Effector memory CD4-positive, alpha-beta T cell (primary cell): ENCODE measurements around the gene ZNF587B.
"Not testable (repeated sequence)": the region's sequence is repeated elsewhere in the genome, so short reads cannot be mapped to it uniquely, and the experiment has no call there.

ENCODE experiments used
- DNase-seq, 3 donors: peaks; one replicate each; pipeline ENCODE4 v3.0.0-alpha.2; 2020
- H3K27ac ChIP-seq: 2 replicates; pipeline ENCODE4 v1.7.0; 2013; ENCODE audit warnings: mild to moderate bottlenecking, low read length, moderate library complexity; ENCODE audit not compliant: insufficient read depth, poor library complexity, severe bottlenecking
- H3K27me3 ChIP-seq: replicated peaks from 2 replicates; pipeline ENCODE4 v1.7.0; 2013; ENCODE audit warnings: mild to moderate bottlenecking, low read length; ENCODE audit not compliant: insufficient read depth, control insufficient read depth, poor library complexity, severe bottlenecking
- H3K36me3 ChIP-seq: 2 replicates; pipeline ENCODE4 v1.7.0; 2013; ENCODE audit warnings: mild to moderate bottlenecking, low read length, moderate library complexity; ENCODE audit not compliant: control insufficient read depth, insufficient read depth
- H3K4me1 ChIP-seq: 2 replicates; pipeline ENCODE4 v1.7.0; 2013; ENCODE audit warnings: low read length, mild to moderate bottlenecking; ENCODE audit not compliant: control insufficient read depth, insufficient read depth, poor library complexity, severe bottlenecking
- H3K4me3 ChIP-seq: 2 replicates; pipeline ENCODE4 v1.7.0; 2013; ENCODE audit warnings: low read length, low read depth, mild to moderate bottlenecking; ENCODE audit not compliant: insufficient read depth, poor library complexity, severe bottlenecking
- H3K9me3 ChIP-seq: 2 replicates; pipeline ENCODE4 v1.7.0; 2013; ENCODE audit warnings: mild to moderate bottlenecking, low read length, moderate library complexity; ENCODE audit not compliant: control insufficient read depth
- total RNA-seq, 3 donors: gene quantifications; one replicate each; lab custom pipeline; 2026; lab: John Stamatoyannopoulos, UW

The ZNF587B gene
- 37.0 to 39.3 (median 37.3) reads per million in 3 donors for total RNA-seq

GRCh38 chr19:57830071-57830602 is at the start of gene ZNF587B:
Gene ZNF587B, plus strand, starts transcription at chr19:57830299. Its CDS starts 230 bp downstream, at chr19:57830529.
- DNase-seq = peak in 1 of 3 donors; percentile 8
- Histone ChIP-seq H3K9me3 (no peaks in the 10 kb centered on the region), H3K27me3 (no peaks in the 10 kb centered on the region), H3K4me1 (no peaks in the 10 kb centered on the region), H3K27ac (no peak within 1 kb of the TSS), H3K4me3 (no peak within 1 kb of the TSS), H3K36me3 (no peaks in the 10 kb centered on the region)

- no peak for DNase-seq
- H3K4me1 ChIP-seq = no peaks in the 10 kb centered on the region
- peaks cover 38% of the 10 kb centered on the region for H3K9me3 ChIP-seq
- no peaks in the 10 kb centered on the region for H3K27me3 ChIP-seq
- peaks cover 11% of the 10 kb centered on the region for H3K36me3 ChIP-seq
- H3K27ac ChIP-seq = no peak overlapping the region
- no peak overlapping the region for H3K4me3 ChIP-seq
Observed at GRCh38 chr19:57786286-57786685, 43.8 kb upstream of the ZNF587B start.

GRCh38 chr19:57786906-57787305 is 43.2 kb upstream of the ZNF587B start:
- Histone ChIP-seq H3K36me3 (peaks cover 11% of the 10 kb centered on the region), H3K4me3 (no peak overlapping the region), H3K27me3 (no peaks in the 10 kb centered on the region), H3K27ac (no peak overlapping the region), H3K9me3 (peaks cover 38% of the 10 kb centered on the region), H3K4me1 (no peaks in the 10 kb centered on the region)
- DNase-seq = no peak

GRCh38 chr19:57788114-57788692 is 41.9 kb upstream of the ZNF587B start:
- Histone ChIP-seq H3K9me3 (peaks cover 38% of the 10 kb centered on the region), H3K27me3 (no peaks in the 10 kb centered on the region), H3K27ac (no peak overlapping the region), H3K36me3 (peaks cover 11% of the 10 kb centered on the region), H3K4me3 (no peak overlapping the region), H3K4me1 (no peaks in the 10 kb centered on the region)
- no peak for DNase-seq

- Histone ChIP-seq H3K9me3 (peaks cover 38% of the 10 kb centered on the region), H3K4me1 (no peaks in the 10 kb centered on the region), H3K27ac (no peak overlapping the region), H3K27me3 (no peaks in the 10 kb centered on the region), H3K4me3 (no peak overlapping the region), H3K36me3 (peaks cover 11% of the 10 kb centered on the region)
- DNase-seq = no peak
Observed at GRCh38 chr19:57789288-57789687, 40.8 kb upstream of the ZNF587B start.

GRCh38 chr19:57796580-57796979 is 33.5 kb upstream of the ZNF587B start:
- not testable (repeated sequence) for H3K9me3 ChIP-seq, H3K27me3 ChIP-seq, DNase-seq, H3K27ac ChIP-seq, H3K4me3 ChIP-seq, H3K36me3 ChIP-seq, H3K4me1 ChIP-seq

GRCh38 chr19:57800696-57801095 is 29.4 kb upstream of the ZNF587B start:
- peaks cover 3% of the 10 kb centered on the region for H3K4me1 ChIP-seq
- no peak overlapping the region for H3K4me3 ChIP-seq
- no peak for DNase-seq
- peaks cover 5% of the 10 kb centered on the region for H3K36me3 ChIP-seq
- H3K9me3 ChIP-seq = no peaks in the 10 kb centered on the region
- no peak overlapping the region for H3K27ac ChIP-seq
- no peaks in the 10 kb centered on the region for H3K27me3 ChIP-seq

GRCh38 chr19:57802269-57802668 is 27.8 kb upstream of the ZNF587B start:
- peaks cover 3% of the 10 kb centered on the region for H3K4me1 ChIP-seq
- H3K4me3 ChIP-seq = no peak overlapping the region
- H3K27me3 ChIP-seq = no peaks in the 10 kb centered on the region
- no peak for DNase-seq
- H3K27ac ChIP-seq = no peak overlapping the region
- H3K36me3 ChIP-seq = no peaks in the 10 kb centered on the region
- no peaks in the 10 kb centered on the region for H3K9me3 ChIP-seq

GRCh38 chr19:57803265-57803593 is 26.9 kb upstream of the ZNF587B start:
- H3K27ac ChIP-seq = no peak overlapping the region
- H3K36me3 ChIP-seq = peaks cover 9% of the 10 kb centered on the region
- H3K27me3 ChIP-seq = no peaks in the 10 kb centered on the region
- H3K4me3 ChIP-seq = no peak overlapping the region
- H3K9me3 ChIP-seq = no peaks in the 10 kb centered on the region
- H3K4me1 ChIP-seq = peaks cover 3% of the 10 kb centered on the region
- DNase-seq = no peak

- H3K4me1 ChIP-seq = peaks cover 3% of the 10 kb centered on the region
- H3K4me3 ChIP-seq = no peak overlapping the region
- no peaks in the 10 kb centered on the region for H3K27me3 ChIP-seq
- H3K9me3 ChIP-seq = no peaks in the 10 kb centered on the region
- peaks cover 13% of the 10 kb centered on the region for H3K36me3 ChIP-seq
- DNase-seq = no peak
- no peak overlapping the region for H3K27ac ChIP-seq
Observed at GRCh38 chr19:57803594-57804325, 26.3 kb upstream of the ZNF587B start.
